Brain pericyte (primary cell): ENCODE results near the gene AMPD1.

Source experiments
- DNase-seq: peaks from one replicate; pipeline ENCODE4 v3.0.0-alpha.2; 2012; ENCODE audit warnings: low read depth, low spot score

Gene AMPD1

DNA sequence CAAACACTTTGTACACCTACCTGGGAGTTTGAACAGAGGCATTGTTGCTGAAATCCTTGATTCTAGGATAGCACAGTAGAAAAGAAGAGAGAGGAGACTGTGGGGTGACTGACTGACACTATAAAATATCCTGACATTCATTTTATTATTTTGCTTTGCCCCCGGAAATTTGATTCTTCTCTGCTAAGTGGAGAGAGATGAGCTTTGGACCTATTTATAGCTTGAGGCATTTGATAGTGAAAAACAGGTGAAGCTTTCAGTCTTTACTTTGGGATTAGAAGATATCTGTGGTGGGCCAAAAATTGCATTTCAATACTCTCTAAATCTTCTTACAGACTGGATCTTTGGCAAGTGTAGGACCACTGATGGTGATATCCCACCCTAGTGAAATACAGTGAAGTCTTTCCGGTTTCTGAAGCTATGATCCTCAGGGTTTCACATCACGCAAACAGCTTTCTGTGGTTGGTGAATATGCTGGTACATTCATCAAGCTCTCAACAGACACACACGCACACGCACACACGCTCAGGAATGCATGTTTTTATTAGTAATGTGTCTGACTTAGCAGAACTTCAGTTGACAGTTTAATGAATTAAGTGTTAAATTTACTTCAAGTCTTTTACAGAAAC, at the start of gene AMPD1:
TSS of gene AMPD1 (minus strand) at position 117 of the 629 bp plus-strand sequence. CDS start at position 42, 75 bp downstream.
- no peak for DNase-seq

DNA sequence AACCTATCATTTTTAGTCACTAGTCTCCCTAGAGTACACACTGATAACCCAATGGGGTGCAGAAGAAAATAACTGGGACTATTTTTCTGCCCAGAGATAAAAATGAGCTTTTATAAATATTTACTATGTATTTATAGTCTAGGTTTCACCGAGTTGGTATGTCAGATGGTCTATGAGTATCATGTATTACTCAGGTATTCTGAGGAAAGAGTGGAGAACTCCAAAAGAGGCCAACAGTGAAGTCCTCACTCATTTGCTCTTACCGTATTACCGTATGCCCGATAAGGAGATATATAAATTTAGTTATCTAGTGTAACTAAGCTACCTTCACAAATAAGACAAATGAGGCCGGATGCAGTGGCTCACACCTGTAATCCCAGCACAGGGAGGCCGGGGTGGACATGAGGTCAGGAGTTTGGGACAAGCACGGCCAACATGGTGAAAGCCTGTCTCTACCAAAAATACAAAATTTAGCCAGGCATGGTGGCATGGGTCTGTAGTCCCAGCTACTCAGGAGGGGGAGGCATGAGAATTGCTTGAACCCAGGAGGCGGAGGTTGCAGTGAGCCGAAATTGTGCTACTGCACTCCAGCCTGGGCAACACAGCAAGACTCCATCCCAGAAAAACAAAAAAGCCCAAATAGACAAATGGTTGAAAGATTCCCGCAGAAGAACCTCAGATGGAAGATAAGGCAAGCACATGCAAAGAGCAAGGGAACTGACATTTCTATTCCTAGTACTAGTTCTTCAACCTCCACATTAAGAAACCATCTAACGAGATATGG, 46.8 kb upstream of the AMPD1 start:
- no peak for DNase-seq

- DNase-seq, result no peak
Observed at GRCh38 chr1:114740331-114740730, 45.0 kb upstream of the AMPD1 start.

- DNase-seq, result no peak
Observed at GRCh38 chr1:114737314-114737849, 42.0 kb upstream of the AMPD1 start.

GRCh38 chr1:114735479-114735878, 40.1 kb upstream of the AMPD1 start:
- DNase-seq, result no peak

GRCh38 chr1:114729782-114730181, 34.4 kb upstream of the AMPD1 start:
- DNase-seq, result no peak

- DNase-seq, result no peak
Observed at GRCh38 chr1:114728553-114728952, 33.2 kb upstream of the AMPD1 start.

GRCh38 chr1:114725230-114725629, 29.9 kb upstream of the AMPD1 start:
- no peak for DNase-seq

GRCh38 chr1:114723915-114724314, 28.6 kb upstream of the AMPD1 start:
- no peak for DNase-seq

DNA sequence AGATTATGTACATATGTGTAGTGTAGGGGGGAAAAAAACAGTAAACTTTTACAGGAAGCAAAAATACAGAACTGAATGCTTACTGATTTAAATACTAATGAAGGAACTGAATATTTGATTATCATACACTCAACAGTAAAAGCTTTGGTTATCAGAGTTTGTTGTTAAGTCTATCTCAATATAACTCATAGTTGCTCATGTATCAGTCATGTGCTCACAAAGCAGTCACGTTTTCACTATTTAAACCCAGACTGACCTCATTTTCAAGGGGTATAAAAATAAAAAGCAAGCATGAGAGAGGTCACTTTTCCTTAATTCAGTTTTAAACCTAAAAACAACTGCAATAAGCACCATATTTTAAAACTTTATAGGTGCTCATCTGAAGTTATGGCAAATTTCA, 28.1 kb upstream of the AMPD1 start:
- no peak for DNase-seq

- DNase-seq, result no peak
Observed at GRCh38 chr1:114720492-114720891, 25.1 kb upstream of the AMPD1 start.

- DNase-seq, result no peak
Observed at GRCh38 chr1:114719424-114719787, 24.1 kb upstream of the AMPD1 start.

- no peak for DNase-seq
Observed at GRCh38 chr1:114718661-114719423, 23.5 kb upstream of the AMPD1 start.

- DNase-seq, result peak; percentile 39
Observed at GRCh38 chr1:114716304-114717170, 21.2 kb upstream of the AMPD1 start, which contains the start of gene NRAS. TSS of gene NRAS (minus strand) at chr1:114716771. CDS start at chr1:114716160, 611 bp downstream.

GRCh38 chr1:114715952-114716303, 20.6 kb upstream of the AMPD1 start:
- DNase-seq, result no peak

DNA sequence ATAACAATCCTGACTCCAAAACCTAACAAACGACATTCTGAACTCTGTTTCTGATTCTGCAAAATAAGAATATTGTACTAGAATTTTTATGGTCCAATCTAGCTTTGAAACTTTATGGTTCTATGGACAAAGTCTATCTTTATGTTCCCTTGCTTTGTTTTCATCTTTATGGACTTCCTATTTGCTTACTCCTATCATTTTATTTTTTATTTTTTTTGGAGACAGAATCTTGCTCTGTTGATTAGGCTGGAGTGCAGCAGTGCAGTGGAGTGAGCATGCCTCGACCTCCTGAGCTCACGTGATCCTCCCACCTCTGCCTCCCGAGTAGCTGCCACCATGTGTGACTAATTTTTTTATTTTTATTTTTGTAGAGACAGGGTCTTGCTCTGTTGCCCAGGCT, 17.6 kb upstream of the AMPD1 start:
- DNase-seq, result no peak

DNA sequence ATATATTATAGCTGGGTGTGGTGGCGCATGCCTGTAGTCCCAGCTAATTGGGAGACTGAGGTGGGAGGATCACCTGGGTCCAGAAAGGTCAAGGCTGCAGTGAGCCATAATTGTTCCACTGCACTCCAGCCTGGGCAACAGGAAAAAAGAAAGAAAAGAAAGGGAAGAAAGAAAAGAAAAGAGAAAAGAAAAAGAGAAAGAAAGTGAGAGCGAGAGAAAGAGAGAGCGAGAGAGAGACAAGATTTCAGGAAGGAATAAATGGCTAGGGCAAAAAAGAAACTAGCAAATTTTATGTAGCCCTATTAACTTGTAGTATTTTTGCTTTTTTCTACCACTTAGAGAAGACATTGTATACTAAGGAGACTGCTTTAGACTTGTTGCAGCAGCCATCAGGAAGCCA, 15.0 kb upstream of the AMPD1 start:
- no peak for DNase-seq

DNA sequence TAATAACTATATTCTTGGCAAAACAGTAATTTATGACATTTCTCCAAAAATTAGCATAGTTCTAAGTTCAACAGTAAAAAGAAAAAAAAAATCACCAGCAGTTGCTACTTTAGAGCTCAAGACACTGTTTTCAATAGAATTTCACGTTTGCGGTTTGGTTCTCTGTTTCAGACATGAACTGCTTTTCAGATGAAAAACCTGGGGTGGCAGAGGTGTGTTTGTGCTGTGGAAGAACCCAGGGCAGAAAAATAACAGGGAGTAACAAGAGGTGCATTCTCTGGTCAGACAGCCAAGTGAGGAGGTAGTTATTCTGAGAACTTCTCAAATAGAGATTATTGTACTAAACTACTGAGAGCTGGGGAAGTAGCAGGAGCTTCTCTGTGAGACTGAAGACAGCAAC, 12.3 kb upstream of the AMPD1 start:
- DNase-seq, result no peak

DNA sequence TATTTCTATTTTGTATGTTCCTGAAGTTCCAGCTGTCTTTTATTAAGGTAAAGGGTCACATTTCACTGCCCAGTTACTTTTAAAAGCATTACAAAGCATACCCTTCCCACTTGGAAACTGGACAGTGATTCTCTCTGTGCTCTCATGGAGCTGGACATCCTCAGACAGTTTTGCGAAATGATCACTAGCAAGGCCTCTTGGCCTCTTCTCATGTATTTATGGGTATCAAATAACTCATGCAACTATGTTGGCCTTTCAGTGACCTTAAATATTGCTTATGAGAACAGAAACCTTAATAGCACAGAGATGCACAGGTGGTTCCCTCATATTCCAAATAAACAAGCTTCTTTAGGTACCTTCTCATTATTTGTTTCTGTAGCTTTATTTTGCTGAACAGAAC, 7.9 kb upstream of the AMPD1 start:
- DNase-seq, result no peak

- no peak for DNase-seq
Observed at GRCh38 chr1:114702737-114703136, 7.4 kb upstream of the AMPD1 start.

DNA sequence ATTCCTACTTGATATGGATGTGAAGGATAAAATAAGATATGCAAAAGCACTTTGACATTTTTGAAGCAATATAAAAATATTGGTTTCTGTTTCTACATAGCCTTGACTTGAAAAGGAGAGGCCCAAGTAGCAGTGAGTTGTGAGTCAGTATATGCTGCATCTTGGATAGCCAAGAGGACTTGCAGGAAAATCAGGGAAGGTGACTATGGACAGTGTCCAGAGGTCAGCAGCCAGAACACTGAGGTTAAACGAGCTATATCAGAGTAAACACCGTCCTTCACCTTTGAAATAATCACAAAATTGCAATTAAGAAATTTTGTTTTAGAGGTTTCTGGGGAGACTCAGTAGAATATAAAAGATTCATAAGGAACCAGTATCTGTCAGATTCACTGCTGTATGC, 6.6 kb upstream of the AMPD1 start:
- DNase-seq, result no peak
